GM21619 (cell line): Measurements from ENCODE around the gene CBX5.
"Not testable (repeated sequence)": the region's sequence is repeated elsewhere in the genome, so short reads cannot be mapped to it uniquely, and the experiment has no call there.

Source experiments
- ATAC-seq: cut with Tn5 transposase; IDR thresholded peaks from one replicate; pipeline ENCODE4 v1.9.1; 2021; ENCODE audit not compliant: unreplicated experiment

Gene CBX5

GRCh38 chr12:54279632-54280467 lies at the start of gene CBX5:
Gene CBX5, minus strand, starts transcription at chr12:54280122. Its CDS starts 22,472 bp downstream, at chr12:54257650.
- ATAC-seq = peak; percentile 71

GRCh38 chr12:54328595-54329337 lies 48.8 kb upstream of the CBX5 start:
- no peak for ATAC-seq

- ATAC-seq = not testable (repeated sequence)
Measured at GRCh38 chr12:54325442-54326109, 45.7 kb upstream of the CBX5 start.

- ATAC-seq = peak; percentile 99
Measured at GRCh38 chr12:54324617-54325441, 44.9 kb upstream of the CBX5 start, which contains the start of gene COPZ1. Gene COPZ1, plus strand, starts transcription at chr12:54325131. Its CDS starts 33 bp downstream, at chr12:54325164.

- no peak for ATAC-seq
Measured at GRCh38 chr12:54321363-54321762, 41.4 kb upstream of the CBX5 start.

- not testable (repeated sequence) for ATAC-seq
Measured at GRCh38 chr12:54312309-54312708, 32.4 kb upstream of the CBX5 start.

GRCh38 chr12:54311051-54311450 lies 31.1 kb upstream of the CBX5 start:
- no peak for ATAC-seq

GRCh38 chr12:54306925-54307741 lies 27.2 kb upstream of the CBX5 start:
- ATAC-seq = no peak

- no peak for ATAC-seq
Measured at GRCh38 chr12:54304187-54304810, 24.4 kb upstream of the CBX5 start.

- ATAC-seq = no peak
Measured at GRCh38 chr12:54303640-54304039, 23.7 kb upstream of the CBX5 start.

GRCh38 chr12:54301428-54302048 lies 21.6 kb upstream of the CBX5 start:
- ATAC-seq = no peak

- ATAC-seq = no peak
Measured at GRCh38 chr12:54300732-54301427, 21.0 kb upstream of the CBX5 start, which contains the start of gene NFE2. Gene NFE2, minus strand, starts transcription at chr12:54301015. Its CDS starts 5,767 bp downstream, at chr12:54295248.

- ATAC-seq = no peak
Measured at GRCh38 chr12:54300225-54300731, 20.4 kb upstream of the CBX5 start.

GRCh38 chr12:54299515-54300224 lies 19.7 kb upstream of the CBX5 start:
- no peak for ATAC-seq

- no peak for ATAC-seq
Measured at GRCh38 chr12:54298904-54299303, 19.0 kb upstream of the CBX5 start.

GRCh38 chr12:54296393-54297099 lies 16.6 kb upstream of the CBX5 start:
- no peak for ATAC-seq
